GM23338 (cell line): ENCODE results near the gene DHX40. TPM values are rescaled to one million over a fixed set of nuclear protein-coding genes. Genes with fewer than 3 reads are reported as not detected.
"Not testable (repeated sequence)": the region's sequence is repeated elsewhere in the genome, so short reads cannot be mapped to it uniquely, and the experiment has no call there.

Experiments used
- ATAC-seq: fragments of 200-7000 bp; cut with Tn5 transposase; 3 replicates; pipeline ENCODE4 v1.9.1; 2020
- DNase-seq: peaks from one replicate; pipeline ENCODE4 v3.0.0-alpha.2; 2015; ENCODE audit warnings: low spot score
- H2AFZ ChIP-seq: fragments of 200-600 bp; sonication (generic); 2 replicates; pipeline ENCODE4 v1.8.0; 2016; ENCODE audit warnings: antibody characterized with exemption, mild to moderate bottlenecking, moderate library complexity
- H3F3A ChIP-seq: fragments of 200-600 bp; sonication (generic); replicated peaks from 2 replicates; pipeline ENCODE4 v1.8.0; 2017; ENCODE audit warnings: antibody characterized with exemption, mixed run types, low read depth
- H3K27ac ChIP-seq: fragments of 200-600 bp; sonication (generic); 2 replicates; pipeline ENCODE4 v1.6.1; 2016; ENCODE audit warnings: low read depth
- H3K27me3 ChIP-seq: fragments of 200-600 bp; sonication (generic); 2 replicates; pipeline ENCODE4 v1.8.0; 2016; ENCODE audit warnings: mild to moderate bottlenecking, mixed run types, moderate library complexity; ENCODE audit not compliant: insufficient read depth
- H3K36me3 ChIP-seq: fragments of 200-600 bp; sonication (generic); 2 replicates; pipeline ENCODE4 v1.8.0; 2016; ENCODE audit warnings: mild to moderate bottlenecking; ENCODE audit not compliant: insufficient read depth
- H3K4me1 ChIP-seq: fragments of 200-600 bp; sonication (generic); 2 replicates; pipeline ENCODE4 v1.8.0; 2016; ENCODE audit warnings: mild to moderate bottlenecking, moderate library complexity; ENCODE audit not compliant: insufficient read depth
- H3K4me2 ChIP-seq: fragments of 200-600 bp; sonication (generic); 2 replicates; pipeline ENCODE4 v1.7.1; 2017; ENCODE audit warnings: mixed run types
- H3K4me3 ChIP-seq: fragments of 200-600 bp; sonication (generic); 2 replicates; pipeline ENCODE4 v1.6.1; 2016; ENCODE audit warnings: mixed run types
- H3K79me2 ChIP-seq: fragments of 200-600 bp; sonication (generic); replicated peaks from 2 replicates; pipeline ENCODE4 v1.8.0; 2017; ENCODE audit warnings: mild to moderate bottlenecking; ENCODE audit not compliant: insufficient read depth
- H3K9me2 ChIP-seq: fragments of 200-600 bp; sonication (generic); 2 replicates; pipeline ENCODE4 v1.8.0; 2017; ENCODE audit not compliant: insufficient read depth
- H4K20me1 ChIP-seq: fragments of 200-600 bp; sonication (generic); replicated peaks from 2 replicates; pipeline ENCODE4 v1.8.0; 2017; ENCODE audit warnings: mild to moderate bottlenecking; ENCODE audit not compliant: insufficient read depth
- H3K27ac Mint-ChIP-seq: 2 replicates; pipeline ENCODE4 v1.8.0; 2020; ENCODE audit warnings: inconsistent platforms, mild to moderate bottlenecking, moderate library complexity, mixed read lengths
- H3K27me3 Mint-ChIP-seq: 3 replicates; pipeline ENCODE4 v1.8.0; 2022; ENCODE audit warnings: low read depth, mild to moderate bottlenecking, moderate library complexity, mixed read lengths, inconsistent platforms; ENCODE audit not compliant: insufficient read depth, poor library complexity
- H3K36me3 Mint-ChIP-seq: 3 replicates; pipeline ENCODE4 v1.8.0; 2021; ENCODE audit warnings: low read depth, mild to moderate bottlenecking, inconsistent platforms, moderate library complexity, mixed read lengths
- H3K4me1 Mint-ChIP-seq: 3 replicates; pipeline ENCODE4 v1.8.0; 2020; ENCODE audit warnings: mild to moderate bottlenecking, inconsistent platforms, mixed read lengths
- H3K4me3 Mint-ChIP-seq: 3 replicates; pipeline ENCODE4 v1.8.0; 2021; ENCODE audit warnings: moderate library complexity, mild to moderate bottlenecking, inconsistent platforms, mixed read lengths
- H3K9me3 Mint-ChIP-seq: 3 replicates; pipeline ENCODE4 v1.8.0; 2020; ENCODE audit warnings: moderate library complexity, mild to moderate bottlenecking, inconsistent platforms, mixed read lengths
- CREB1 ChIP-seq: fragments of 250-450 bp; sonication (Bioruptor Pico); IDR thresholded peaks from 2 replicates; pipeline ENCODE4 v1.5.0; 2020; ENCODE audit warnings: low read depth, mild to moderate bottlenecking, moderate library complexity
- CTCF ChIP-seq, 2 experiments: fragments of 200-600 bp in 1 of 2; sonication (generic) in 1 of 2; conservative IDR thresholded peaks; 2 replicates each; pipeline versions ENCODE4 v1.5.1 to v1.6.1; 2016 to 2017; ENCODE audit warnings: antibody characterized with exemption in 2 of 2, low read depth in 2 of 2, mild to moderate bottlenecking in 2 of 2, moderate library complexity in 1 of 2
- EZH2 ChIP-seq: fragments of 200-600 bp; sonication (generic); IDR thresholded peaks from one replicate; pipeline ENCODE4 v1.8.0; 2017; ENCODE audit warnings: antibody characterized with exemption, mild to moderate bottlenecking, low read depth; ENCODE audit not compliant: unreplicated experiment
- EZH2phosphoT487 ChIP-seq: fragments of 200-600 bp; sonication (generic); IDR thresholded peaks from one replicate; pipeline ENCODE4 v1.8.1; 2018; ENCODE audit warnings: antibody characterized with exemption; ENCODE audit not compliant: unreplicated experiment
- POLR2AphosphoS5 ChIP-seq: IDR thresholded peaks from 2 replicates; pipeline ENCODE4 v1.6.1; 2016; ENCODE audit warnings: antibody characterized with exemption, low read depth
- REST ChIP-seq: IDR thresholded peaks from one replicate; pipeline ENCODE4 v1.6.1; 2018; ENCODE audit warnings: antibody characterized with exemption; ENCODE audit not compliant: unreplicated experiment
- STAT1 ChIP-seq: IDR thresholded peaks from one replicate; pipeline ENCODE4 v1.6.1; 2016; ENCODE audit warnings: antibody characterized with exemption; ENCODE audit not compliant: unreplicated experiment
- ZNF114 ChIP-seq: fragments of 250-450 bp; sonication (Bioruptor Pico); IDR thresholded peaks from 2 replicates; pipeline ENCODE4 v1.5.0; 2020; ENCODE audit warnings: mild to moderate bottlenecking, moderate library complexity
- ZNF462 ChIP-seq: fragments of 250-450 bp; sonication (Bioruptor Pico); IDR thresholded peaks from 2 replicates; pipeline ENCODE4 v1.5.0; 2020; ENCODE audit warnings: mild to moderate bottlenecking, moderate library complexity
- polyA plus RNA-seq: library from polyadenylated mRNA; unstranded; fragments of >200 nt; fragmentation: Nextera tagmentation; extraction: Ambion mirVana; gene quantifications from 2 replicates; pipeline ENCODE4 v1.2.1, GENCODE V29; 2016
- total RNA-seq: library from RNA; depleted of rRNA; stranded (reverse); fragments of >200 nt; shearing (Covaris generic); gene quantifications from 2 replicates; pipeline ENCODE4 v1.2.3, GENCODE V29; 2014

The DHX40 gene
- total and polyA plus RNA-seq, 2 experiments from 2014 or later, result 14.5 to 38.2 TPM

- Histone ChIP-seq H3K4me3 (no peak overlapping the region), H3K9me2 (no peaks in the 10 kb centered on the region), H2AFZ (no peak overlapping the region), H3K4me2 (no peak overlapping the region), H3K79me2 (peaks cover 30% of the 10 kb centered on the region), H3K27ac (no peak overlapping the region), H3K27me3 (no peaks in the 10 kb centered on the region), H3F3A (no peaks in the 10 kb centered on the region), H4K20me1 (0 out of 2 replicates have a peak, but pooled peaks cover under 1% of the 10 kb centered on the region), H3K4me1 (no peaks in the 10 kb centered on the region), H3K36me3 (peaks cover 61% of the 10 kb centered on the region; the same call in 1 of the 2 replicates)
- no peaks in the 10 kb centered on the region for H3K4me1 Mint-ChIP-seq
- H3K27ac Mint-ChIP-seq, result no peak overlapping the region
- ATAC-seq (no peak), DNase-seq (no peak)
- no peak overlapping the region for H3K4me3 Mint-ChIP-seq
- H3K27me3 Mint-ChIP-seq, result no peaks in the 10 kb centered on the region
- TF ChIP-seq ZNF462, result no peak
- TF ChIP-seq EZH2phosphoT487, result no peak
- no peak for TF ChIP-seq STAT1
- TF ChIP-seq REST, result no peak
- TF ChIP-seq EZH2, result no peak
- no peak for TF ChIP-seq ZNF114 (CRISPR knock-in tag)
- no peak for TF ChIP-seq POLR2AphosphoS5
- TF ChIP-seq CTCF (conservative IDR thresholded peaks at IDR 0.05; ENCODE audit: low read depth in 2 of 2), result no peak
- TF ChIP-seq CREB1, result no peak
- H3K9me3 Mint-ChIP-seq, result no peaks in the 10 kb centered on the region
- peaks cover 87% of the 10 kb centered on the region for H3K36me3 Mint-ChIP-seq
Measured at GRCh38 chr17:59652119-59652518, 86.7 kb downstream of the DHX40 start.

- not testable (repeated sequence) for H3K4me1 Mint-ChIP-seq, H3F3A ChIP-seq, H3K9me3 Mint-ChIP-seq, H3K4me3 Mint-ChIP-seq, H3K27ac ChIP-seq, H3K27me3 Mint-ChIP-seq, H3K9me2 ChIP-seq, H4K20me1 ChIP-seq, H3K79me2 ChIP-seq, H3K4me2 ChIP-seq, H2AFZ ChIP-seq, H3K4me3 ChIP-seq, DNase-seq, H3K27ac Mint-ChIP-seq, ATAC-seq, H3K4me1 ChIP-seq, H3K27me3 ChIP-seq
- peaks cover 78% of the 10 kb centered on the region for H3K36me3 Mint-ChIP-seq
- H3K36me3 ChIP-seq, result peaks cover 71% of the 10 kb centered on the region
Measured at GRCh38 chr17:59656624-59657023, 91.2 kb downstream of the DHX40 start.
